ENCODE results near the gene ZEB1. TPM values are rescaled to one million over a fixed set of nuclear protein-coding genes. Genes with fewer than 3 reads are reported as not detected.

The ZEB1 gene
- total and polyA plus RNA-seq, 2 of the 13 experiments (the other 11 are each of a cell fraction or from before 2014, with no cell fraction given) = 9.6 to 18.0 TPM

DNA sequence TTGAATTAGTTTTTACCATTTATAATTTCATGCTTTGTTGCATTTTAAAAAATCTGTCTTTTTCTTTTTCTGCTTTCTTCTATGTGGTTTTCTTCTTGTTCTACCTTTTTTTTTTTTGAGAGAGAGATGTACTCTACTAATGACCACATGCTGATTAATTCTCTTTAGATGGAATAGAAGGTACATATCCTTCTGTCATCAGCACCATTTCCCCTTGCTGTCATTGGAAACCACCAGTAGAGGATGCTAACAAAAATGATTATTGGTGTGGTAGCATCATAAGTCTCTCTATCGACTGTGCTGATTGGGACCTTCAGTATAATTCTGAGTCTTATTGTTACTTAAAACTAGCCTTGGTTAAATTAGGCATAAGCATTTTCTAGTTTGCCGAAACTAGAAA lies 3.6 kb downstream of the ZEB1 start:
- Histone ChIP-seq H3K4me1 (ENCODE audit: insufficient read depth, low read length) (peaks cover 20% of the 10 kb centered on the region), H3K79me2 (ENCODE audit: insufficient read depth, low read length) (peaks cover 72% of the 10 kb centered on the region), H2AFZ (ENCODE audit: low read length) (no peak overlapping the region), H3K27ac (ENCODE audit: extremely low read length, insufficient read depth, low read length) (no peak overlapping the region), H4K20me1 (ENCODE audit: insufficient read depth, low read length) (peaks cover 15% of the 10 kb centered on the region), H3K36me3 (replicated peaks in 1 of 2; ENCODE audit: control insufficient read depth in 1 of 2, insufficient read depth in 2 of 2, low read length in 2 of 2) (no peaks in the 10 kb centered on the region), H3K9me3 (ENCODE audit: low read length) (no peaks in the 10 kb centered on the region), H3K9ac (ENCODE audit: insufficient read depth, low read depth, low read length) (no peak overlapping the region), H3K4me2 (ENCODE audit: low read depth, low read length) (no peak overlapping the region), H3K27me3 (ENCODE audit: control insufficient read depth in 1 of 2, insufficient read depth in 2 of 2, low read length in 2 of 2) (no peaks in the 10 kb centered on the region; a peak in 1 of 5 replicates), H3K4me3 (replicated peaks in 1 of 3; ENCODE audit: insufficient read depth in 1 of 3, low read depth in 2 of 3, low read length in 3 of 3) (no peak overlapping the region)
- ChIA-PET CTCF (ENCODE audit: low intra/inter-chr PET ratio, low total read pairs) (no interaction called here), POLR2A (no interaction called here)
- in situ Hi-C loops (cut with HindIII; ENCODE audit: extremely low pct_ligation_motif_present, low pct_unique_long_range_greater_than_20kb) (no loop called here), intact Hi-C loops (cut with micrococcal nuclease; ENCODE audit: unreplicated experiment) (loop anchor here (5.0 kb wide), 1 partner anchor 80 kb away; no protein-coding TSS in a partner anchor)
- FAIRE-seq (no peak), ATAC-seq (no peak), DNase-seq (ENCODE audit: low spot score) (no peak)
- no peak for TF ChIP-seq ZBTB1 (CRISPR knock-in tag; IDR thresholded peaks at IDR 0.05; ENCODE audit: borderline replicate concordance)
- no peak for TF ChIP-seq DMAP1 (CRISPR knock-in tag; IDR thresholded peaks at IDR 0.05)
- TF ChIP-seq ZNF629 (CRISPR knock-in tag; conservative IDR thresholded peaks at IDR 0.05) = no peak
- TF ChIP-seq HNF4G (IDR thresholded peaks at IDR 0.05; ENCODE audit: borderline replicate concordance, low read depth, low read length) = no peak
- TF ChIP-seq HNF4G (CRISPR knock-in tag; IDR thresholded peaks at IDR 0.05; ENCODE audit: borderline replicate concordance, low read depth) = no peak
- TF ChIP-seq, protein P1, sequence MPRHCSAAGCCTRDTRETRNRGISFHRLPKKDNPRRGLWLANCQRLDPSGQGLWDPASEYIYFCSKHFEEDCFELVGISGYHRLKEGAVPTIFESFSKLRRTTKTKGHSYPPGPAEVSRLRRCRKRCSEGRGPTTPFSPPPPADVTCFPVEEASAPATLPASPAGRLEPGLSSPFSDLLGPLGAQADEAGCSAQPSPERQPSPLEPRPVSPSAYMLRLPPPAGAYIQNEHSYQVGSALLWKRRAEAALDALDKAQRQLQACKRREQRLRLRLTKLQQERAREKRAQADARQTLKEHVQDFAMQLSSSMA (CRISPR knock-in tag; IDR thresholded peaks at IDR 0.05) = no peak
- no peak for TF ChIP-seq CEBPB (IDR thresholded peaks at IDR 0.05; ENCODE audit: borderline replicate concordance, low read depth, low read length)
- no peak for TF ChIP-seq PTBP1 (IDR thresholded peaks at IDR 0.05; ENCODE audit: low read depth, low read length, poor library complexity, severe bottlenecking)
- no peak for TF ChIP-seq FOXA1 (IDR thresholded peaks at IDR 0.05)
- no peak for TF ChIP-seq FOXA1 (CRISPR knock-in tag; IDR thresholded peaks at IDR 0.05)
- no peak for TF ChIP-seq POGZ (CRISPR knock-in tag; IDR thresholded peaks at IDR 0.05)
- TF ChIP-seq ATAD3A (CRISPR knock-in tag; IDR thresholded peaks at IDR 0.05) = no peak
- no peak for TF ChIP-seq POLR2AphosphoS5 (IDR thresholded peaks at IDR 0.05; ENCODE audit: low read depth, low read length)
- TF ChIP-seq KDM6A (CRISPR knock-in tag; IDR thresholded peaks at IDR 0.05; ENCODE audit: low read depth) = no peak
- WGBS (ENCODE audit: low lambda C conversion rate) = 94% methylated on average over 2 of the region's 2 CpGs
- no TSS peak for BruUV-seq (replicated peaks)
